Panc1 (cell line): Measurements from ENCODE around the gene IGF1R.

Source experiments
- CTCF ChIP-seq: fragments of 450-650 bp; IDR thresholded peaks from 2 replicates; pipeline ENCODE4 v1.5.1; 2017; ENCODE audit warnings: mild to moderate bottlenecking
- POLR2AphosphoS5 ChIP-seq: IDR thresholded peaks from 2 replicates; pipeline ENCODE4 v1.6.1; 2012; ENCODE audit warnings: mild to moderate bottlenecking, low read depth, low read length, moderate library complexity
- REST ChIP-seq, 2 experiments: IDR thresholded peaks; 2 replicates each; pipeline ENCODE4 v1.6.1; 2011 to 2012; ENCODE audit warnings: low read depth in 2 of 2, control low read depth in 1 of 2, low read length in 1 of 2, mild to moderate bottlenecking in 1 of 2, moderate library complexity in 1 of 2; ENCODE audit not compliant: insufficient read depth in 1 of 2
- SIN3A ChIP-seq: IDR thresholded peaks from 2 replicates; pipeline ENCODE4 v1.6.1; 2012; ENCODE audit warnings: low read depth, mild to moderate bottlenecking, low read length, moderate library complexity, borderline replicate concordance; ENCODE audit not compliant: insufficient read depth
- TCF7L2 ChIP-seq: IDR thresholded peaks from 2 replicates; pipeline ENCODE4 v1.6.1; 2011; ENCODE audit warnings: mild to moderate bottlenecking, low read depth, low read length, inconsistent platforms

GRCh38 chr15:98711810-98712209, 63.5 kb downstream of the IGF1R start:
- TF ChIP-seq CTCF (no peak), TCF7L2 (no peak), REST (IDR thresholded peaks at IDR 0.05; ENCODE audit: insufficient read depth in 1 of 2, low read depth in 2 of 2, low read length in 1 of 2) (no peak), POLR2AphosphoS5 (no peak), SIN3A (no peak)
